COLO668 (cell line): ENCODE data around the gene UBN2.

ENCODE experiments used
- DNase-seq: peaks from one replicate; lab custom pipeline; 2025; ENCODE audit not compliant: unreplicated experiment; lab: John Stamatoyannopoulos, UW

The UBN2 gene

GRCh38 chr7:139231513-139232376 lies 708 bp downstream of the UBN2 start:
- peak; percentile 56 for DNase-seq

GRCh38 chr7:139232377-139232717 lies 1.3 kb downstream of the UBN2 start:
- no peak for DNase-seq

- DNase-seq = no peak
Measured at GRCh38 chr7:139232904-139233303, 1.9 kb downstream of the UBN2 start.

GRCh38 chr7:139241258-139241657 lies 10.2 kb downstream of the UBN2 start:
- no peak for DNase-seq

GRCh38 chr7:139242741-139243281 lies 11.8 kb downstream of the UBN2 start:
- no peak for DNase-seq

- no peak for DNase-seq
Measured at GRCh38 chr7:139245401-139245800, 14.4 kb downstream of the UBN2 start.

GRCh38 chr7:139246494-139246893 lies 15.5 kb downstream of the UBN2 start:
- no peak for DNase-seq

GRCh38 chr7:139246905-139247304 lies 15.9 kb downstream of the UBN2 start:
- no peak for DNase-seq

- DNase-seq = no peak
Measured at GRCh38 chr7:139249179-139249810, 18.3 kb downstream of the UBN2 start.

GRCh38 chr7:139252451-139252850 lies 21.4 kb downstream of the UBN2 start:
- no peak for DNase-seq

- no peak for DNase-seq
Measured at GRCh38 chr7:139254281-139254680, 23.2 kb downstream of the UBN2 start.

- no peak for DNase-seq
Measured at GRCh38 chr7:139254728-139255127, 23.7 kb downstream of the UBN2 start.

- DNase-seq = no peak
Measured at GRCh38 chr7:139255290-139255689, 24.3 kb downstream of the UBN2 start.

- DNase-seq = no peak
Measured at GRCh38 chr7:139259142-139259541, 28.1 kb downstream of the UBN2 start.

GRCh38 chr7:139264220-139264619 lies 33.2 kb downstream of the UBN2 start:
- no peak for DNase-seq

GRCh38 chr7:139265673-139266072 lies 34.6 kb downstream of the UBN2 start:
- DNase-seq = no peak

- no peak for DNase-seq
Measured at GRCh38 chr7:139271718-139272628, 40.9 kb downstream of the UBN2 start.

- no peak for DNase-seq
Measured at GRCh38 chr7:139284252-139284896, 53.3 kb downstream of the UBN2 start.

GRCh38 chr7:139286144-139286543 lies 55.1 kb downstream of the UBN2 start:
- no peak for DNase-seq

GRCh38 chr7:139292821-139293220 lies 61.8 kb downstream of the UBN2 start:
- DNase-seq = no peak

GRCh38 chr7:139293534-139293933 lies 62.5 kb downstream of the UBN2 start:
- no peak for DNase-seq
